IMR-90 (cell line): ENCODE measurements around the gene COLQ. TPM values are rescaled to one million over a fixed set of nuclear protein-coding genes. Genes with fewer than 3 reads are reported as not detected.

ENCODE experiments used
- ATAC-seq: fragments of 200-7000 bp; cut with Tn5 transposase; 2 replicates; pipeline ENCODE4 v1.9.1; 2020; ENCODE audit warnings: low read depth, mild to moderate bottlenecking, moderate library complexity
- BruUV-seq: library from RNA; stranded (reverse); fragments of 400-500 nt; replicated peaks from 2 replicates; lab custom pipeline; 2021; lab: Mats Ljungman, UMichigan
- CTCF ChIA-PET: fragments of 300-600 bp; formaldehyde crosslinking; extraction: SDS; loops from one replicate; lab custom pipeline; 2021; ENCODE audit warnings: antibody characterized with exemption; lab: Yijun Ruan, JAX
- POLR2A ChIA-PET: fragments of 300-600 bp; sonication (Branson Sonifier 250); formaldehyde crosslinking; loops from one replicate; lab custom pipeline; 2022; ENCODE audit warnings: antibody characterized with exemption; ENCODE audit not compliant: unreplicated experiment; lab: Charles Lee
- DNase-seq: peaks from one replicate; pipeline ENCODE4 v3.0.0; 2013
- H2AFZ ChIP-seq: replicated peaks from 2 replicates; pipeline ENCODE3; 2013; ENCODE audit warnings: low read length, mild to moderate bottlenecking; ENCODE audit not compliant: poor library complexity
- H2AK5ac ChIP-seq: 2 replicates; pipeline ENCODE4 v1.6.1; 2013; ENCODE audit warnings: low read depth, low read length, inconsistent platforms
- H2AK9ac ChIP-seq: replicated peaks from 2 replicates; pipeline ENCODE3; 2013; ENCODE audit warnings: mild to moderate bottlenecking, low read depth, low read length, moderate library complexity; ENCODE audit not compliant: poor library complexity
- H2BK120ac ChIP-seq: 2 replicates; pipeline ENCODE4 v1.6.1; 2013; ENCODE audit warnings: low read depth, low read length, inconsistent platforms
- H2BK15ac ChIP-seq: 3 replicates; pipeline ENCODE4 v1.6.1; 2013; ENCODE audit warnings: low read depth, low read length, inconsistent platforms
- H2BK20ac ChIP-seq: 2 replicates; pipeline ENCODE4 v1.6.1; 2013; ENCODE audit warnings: low read depth, mild to moderate bottlenecking, inconsistent platforms, low read length, moderate library complexity
- H2BK5ac ChIP-seq: 2 replicates; pipeline ENCODE4 v1.6.1; 2013; ENCODE audit warnings: mild to moderate bottlenecking, low read depth, low read length, inconsistent platforms; ENCODE audit not compliant: poor library complexity, severe bottlenecking
- H3K14ac ChIP-seq: replicated peaks from 2 replicates; pipeline ENCODE4 v1.6.1; 2013; ENCODE audit warnings: low read depth, low read length, inconsistent platforms
- H3K18ac ChIP-seq: 2 replicates; pipeline ENCODE4 v1.6.1; 2013; ENCODE audit warnings: low read depth, low read length, control low read depth
- H3K23ac ChIP-seq: 2 replicates; pipeline ENCODE4 v1.6.1; 2013; ENCODE audit warnings: low read depth, low read length, inconsistent platforms
- H3K27ac ChIP-seq: 2 replicates; pipeline ENCODE4 v1.5.1; 2013; ENCODE audit warnings: mild to moderate bottlenecking, control low read depth, low read length; ENCODE audit not compliant: insufficient read depth
- H3K27me3 ChIP-seq: 2 replicates; pipeline ENCODE4 v1.6.1; 2013; ENCODE audit warnings: low read length; ENCODE audit not compliant: control insufficient read depth, insufficient read depth
- H3K36me3 ChIP-seq: 2 replicates; pipeline ENCODE4 v1.6.1; 2013; ENCODE audit warnings: low read length, mixed read lengths; ENCODE audit not compliant: control insufficient read depth, insufficient read depth
- H3K4ac ChIP-seq: 2 replicates; pipeline ENCODE4 v1.6.1; 2013; ENCODE audit warnings: low read depth, low read length, inconsistent platforms
- H3K4me1 ChIP-seq: 2 replicates; pipeline ENCODE4 v1.6.1; 2013; ENCODE audit warnings: low read length, mixed read lengths; ENCODE audit not compliant: control insufficient read depth, insufficient read depth
- H3K4me2 ChIP-seq: 2 replicates; pipeline ENCODE4 v1.6.1; 2013; ENCODE audit warnings: low read depth, mild to moderate bottlenecking, control low read depth, low read length, moderate library complexity
- H3K4me3 ChIP-seq: 2 replicates; pipeline ENCODE4 v1.5.1; 2013; ENCODE audit warnings: low read depth, mild to moderate bottlenecking, control low read depth, low read length, moderate library complexity; ENCODE audit not compliant: insufficient read depth
- H3K56ac ChIP-seq: 2 replicates; pipeline ENCODE4 v1.6.1; 2013; ENCODE audit warnings: low read length, inconsistent platforms; ENCODE audit not compliant: insufficient read depth; ENCODE audit errors: extremely low read depth
- H3K79me1 ChIP-seq, 2 experiments: 2 replicates each; pipeline ENCODE4 v1.6.1; 2013; ENCODE audit warnings: low read length in 2 of 2, inconsistent platforms in 1 of 2, low read depth in 1 of 2
- H3K9ac ChIP-seq: 2 replicates; pipeline ENCODE4 v1.6.1; 2013; ENCODE audit warnings: low read depth, low read length, control low read depth
- H3K9me1 ChIP-seq: 2 replicates; pipeline ENCODE4 v1.6.1; 2013; ENCODE audit warnings: low read length, inconsistent platforms; ENCODE audit not compliant: insufficient read depth
- H3K9me3 ChIP-seq: 2 replicates; pipeline ENCODE4 v1.6.1; 2013; ENCODE audit warnings: low read length; ENCODE audit not compliant: control insufficient read depth, insufficient read depth
- H4K20me1 ChIP-seq: 2 replicates; pipeline ENCODE4 v1.6.1; 2013; ENCODE audit warnings: low read length, inconsistent platforms; ENCODE audit not compliant: insufficient read depth
- H4K5ac ChIP-seq: 2 replicates; pipeline ENCODE4 v1.6.1; 2013; ENCODE audit warnings: mild to moderate bottlenecking, low read depth, low read length, control low read depth
- H4K8ac ChIP-seq, 2 experiments: 2 replicates each; pipeline ENCODE4 v1.6.1; 2013; ENCODE audit warnings: low read depth in 2 of 2, low read length in 2 of 2, control low read depth in 1 of 2, inconsistent platforms in 1 of 2
- H4K91ac ChIP-seq: 2 replicates; pipeline ENCODE4 v1.6.1; 2013; ENCODE audit warnings: low read depth, low read length, inconsistent platforms; ENCODE audit not compliant: insufficient read depth
- BHLHE40 ChIP-seq: fragments of 150-350 bp; IDR thresholded peaks from 2 replicates; pipeline ENCODE4 v1.6.1; 2016; ENCODE audit warnings: mild to moderate bottlenecking, low read depth, low read length
- CEBPB ChIP-seq: IDR thresholded peaks from 2 replicates; pipeline ENCODE4 v1.6.1; 2012; ENCODE audit warnings: low read depth, low read length, improper control_type of control experiment
- CHD1 ChIP-seq: IDR thresholded peaks from 2 replicates; pipeline ENCODE4 v1.6.1; 2012; ENCODE audit warnings: low read depth, low read length, improper control_type of control experiment
- CTCF ChIP-seq: conservative IDR thresholded peaks from 2 replicates; pipeline ENCODE4 v1.5.1; 2012; ENCODE audit warnings: mild to moderate bottlenecking, low read depth, low read length, improper control_type of control experiment
- FOS ChIP-seq: fragments of 150-350 bp; IDR thresholded peaks from 2 replicates; pipeline ENCODE4 v1.6.1; 2016; ENCODE audit warnings: low read depth, low read length
- MAFK ChIP-seq: IDR thresholded peaks from 2 replicates; pipeline ENCODE4 v1.6.1; 2012; ENCODE audit warnings: low read depth, low read length, improper control_type of control experiment
- MXI1 ChIP-seq: IDR thresholded peaks from 2 replicates; pipeline ENCODE4 v1.6.1; 2012; ENCODE audit warnings: low read depth, mild to moderate bottlenecking, low read length, moderate library complexity, borderline replicate concordance
- NFE2L2 ChIP-seq: fragments of 150-350 bp; IDR thresholded peaks from 2 replicates; pipeline ENCODE4 v1.6.1; 2016; ENCODE audit warnings: low read depth, mild to moderate bottlenecking, low read length
- POLR2A ChIP-seq: IDR thresholded peaks from 2 replicates; pipeline ENCODE4 v1.6.1; 2012; ENCODE audit warnings: mild to moderate bottlenecking, low read depth, low read length
- RAD21 ChIP-seq: IDR thresholded peaks from 2 replicates; pipeline ENCODE4 v1.6.1; 2012; ENCODE audit warnings: low read length, improper control_type of control experiment
- RCOR1 ChIP-seq: IDR thresholded peaks from 2 replicates; pipeline ENCODE4 v1.6.1; 2012; ENCODE audit warnings: mild to moderate bottlenecking, low read length, improper control_type of control experiment; ENCODE audit not compliant: insufficient replicate concordance
- SMC3 ChIP-seq: fragments of 150-350 bp; IDR thresholded peaks from 2 replicates; pipeline ENCODE4 v1.6.1; 2016; ENCODE audit warnings: low read depth, mild to moderate bottlenecking, antibody characterized with exemption, low read length, moderate library complexity
- USF2 ChIP-seq: fragments of 150-350 bp; IDR thresholded peaks from 2 replicates; pipeline ENCODE4 v1.6.1; 2017; ENCODE audit warnings: mild to moderate bottlenecking, antibody characterized with exemption, low read length, low read depth
- WGBS, 2 experiments: methylation state at CpG; one replicate each; pipeline versions ENCODE4 v1.1.5 to v1.1.7; 2013; ENCODE audit warnings: missing lambda C conversion rate in 2 of 2; ENCODE audit not compliant: insufficient read length in 1 of 2; ENCODE audit errors: extremely low coverage in 2 of 2; 5-methylcytosine and 5-hydroxymethylcytosine counted together
- dilution Hi-C: fragments of 300-500 bp; cut with HindIII; formaldehyde crosslinking; loops from one replicate; pipeline ENCODE4 v1.14.3; 2018; ENCODE audit warnings: low sequenced_read_pairs; ENCODE audit not compliant: unreplicated experiment
- in situ Hi-C: fragments of 300-500 bp; cut with MboI; formaldehyde crosslinking; loops from 3 replicates; pipeline ENCODE4 v1.14.3; 2019; ENCODE audit warnings: low sequenced_read_pairs, inconsistent platforms, mixed read lengths
- intact Hi-C: fragments of 100-400 bp; cut with micrococcal nuclease; formaldehyde crosslinking; loops from 2 replicates; pipeline ENCODE4 v1.10.0; 2022
- polyA plus RNA-seq, 3 experiments: library from polyadenylated mRNA; depleted of rRNA; stranded (reverse); fragments of >200 nt; gene quantifications; 2 replicates each; pipeline ENCODE4 v1.2.3, GENCODE V29; 2012; ENCODE audit warnings: low replicate concordance in 1 of 3
- total RNA-seq: library from RNA; depleted of rRNA; stranded (reverse); fragments of >200 nt; gene quantifications from 2 replicates; pipeline ENCODE4 v1.2.3, GENCODE V29; 2012
- TF ChIP-seq, protein P1 (sequence below): fragments of 150-350 bp; IDR thresholded peaks from 2 replicates; pipeline ENCODE4 v1.6.1; 2016; ENCODE audit warnings: low read depth, mild to moderate bottlenecking, low read length, moderate library complexity, borderline replicate concordance

The COLQ gene
- total and polyA plus RNA-seq, 2 of the 4 experiments (the other 2 are of a cell fraction): 0.18 to 0.65 TPM

DNA sequence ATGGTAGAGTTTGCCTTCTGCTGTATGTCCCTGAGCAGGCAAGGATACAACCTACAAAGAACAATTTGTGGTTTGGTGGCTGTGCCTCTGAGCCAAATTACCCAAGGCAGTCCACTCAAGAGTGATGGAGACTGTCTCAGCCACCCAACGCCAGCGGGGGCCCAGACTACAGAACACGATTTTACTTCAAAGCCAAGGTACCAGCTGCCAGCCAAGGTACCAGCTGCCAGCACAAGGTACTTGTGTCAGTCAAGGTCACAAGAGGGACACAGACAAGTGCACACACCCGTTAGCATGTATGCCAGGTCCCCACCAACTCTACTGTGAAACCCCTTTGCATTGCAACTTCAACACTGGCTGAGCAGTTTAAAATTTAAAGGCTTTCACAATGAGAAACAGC is 23.5 kb downstream of the COLQ start:
- CTCF ChIA-PET: no interaction called here
- no peak for DNase-seq
- Histone ChIP-seq H2AK9ac (no peak overlapping the region), H3K4me1 (no peaks in the 10 kb centered on the region), H3K9me1 (no peaks in the 10 kb centered on the region), H3K4me2 (no peak overlapping the region), H3K56ac (no peak overlapping the region), H3K27me3 (no peaks in the 10 kb centered on the region), H4K8ac (no peak overlapping the region), H3K23ac (no peak overlapping the region), H3K4me3 (no peak overlapping the region), H3K18ac (no peak overlapping the region), H3K14ac (no peak overlapping the region), H3K9me3 (no peaks in the 10 kb centered on the region), H2BK20ac (no peak overlapping the region), H2BK15ac (no peak overlapping the region), H3K27ac (no peak overlapping the region), H4K20me1 (no peaks in the 10 kb centered on the region), H3K36me3 (no peaks in the 10 kb centered on the region), H4K91ac (no peak overlapping the region), H4K5ac (no peak overlapping the region), H2AFZ (no peak overlapping the region), H3K4ac (no peak overlapping the region), H2AK5ac (no peak overlapping the region), H3K79me1 (no peaks in the 10 kb centered on the region), H2BK5ac (no peak overlapping the region), H3K9ac (no peak overlapping the region), H2BK120ac (no peak overlapping the region)
- BruUV-seq: no TSS peak
- in situ Hi-C loops: no loop called here
- dilution Hi-C loops: no loop called here
- WGBS, 2 experiments: 75% methylated on average over 1 of the region's 4 CpGs; no CpG with 5 or more reads in 1 of the 2 experiments
- intact Hi-C loops: no loop called here
- TF ChIP-seq CEBPB (no peak), BHLHE40 (no peak), CHD1 (no peak), MXI1 (no peak), CTCF (no peak), USF2 (no peak), POLR2A (no peak), FOS (no peak), RCOR1 (no peak), MAFK (no peak), NFE2L2 (no peak), RAD21 (no peak), SMC3 (no peak)
- TF ChIP-seq, protein P1, sequence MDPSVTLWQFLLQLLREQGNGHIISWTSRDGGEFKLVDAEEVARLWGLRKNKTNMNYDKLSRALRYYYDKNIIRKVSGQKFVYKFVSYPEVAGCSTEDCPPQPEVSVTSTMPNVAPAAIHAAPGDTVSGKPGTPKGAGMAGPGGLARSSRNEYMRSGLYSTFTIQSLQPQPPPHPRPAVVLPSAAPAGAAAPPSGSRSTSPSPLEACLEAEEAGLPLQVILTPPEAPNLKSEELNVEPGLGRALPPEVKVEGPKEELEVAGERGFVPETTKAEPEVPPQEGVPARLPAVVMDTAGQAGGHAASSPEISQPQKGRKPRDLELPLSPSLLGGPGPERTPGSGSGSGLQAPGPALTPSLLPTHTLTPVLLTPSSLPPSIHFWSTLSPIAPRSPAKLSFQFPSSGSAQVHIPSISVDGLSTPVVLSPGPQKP: no peak
- ATAC-seq: no peak
- POLR2A ChIA-PET: no interaction called here
